ENCODE measurements around the gene CDH4.
"Not testable (repeated sequence)": the region's sequence is repeated elsewhere in the genome, so short reads cannot be mapped to it uniquely, and the experiment has no call there.

CDH4 gene

DNA sequence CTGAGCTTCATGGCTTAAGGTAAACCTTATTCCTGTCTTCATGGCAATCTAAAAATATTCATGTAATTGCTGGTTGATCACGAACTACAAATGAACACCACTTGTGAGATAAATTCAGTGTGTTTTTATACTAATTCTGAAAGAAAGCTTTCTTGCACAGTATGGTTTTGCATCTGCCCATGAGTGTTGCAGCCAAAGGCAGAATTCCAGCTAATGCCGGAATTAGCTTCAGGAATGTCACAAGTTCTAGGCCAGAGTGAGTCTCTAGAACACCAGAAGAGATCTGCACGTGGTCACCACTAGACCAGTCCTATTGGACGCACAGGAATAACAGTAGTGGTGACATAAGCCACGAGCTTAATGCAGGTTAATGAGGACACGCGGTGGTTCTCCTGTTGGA is 223.7 kb downstream of the CDH4 start:
- no peak overlapping the region for H3K4me3 ChIP-seq (replicated peaks in 1 of 2; ENCODE audit: low read depth in 2 of 2, low read length in 2 of 2)
- TF ChIP-seq, protein P1, sequence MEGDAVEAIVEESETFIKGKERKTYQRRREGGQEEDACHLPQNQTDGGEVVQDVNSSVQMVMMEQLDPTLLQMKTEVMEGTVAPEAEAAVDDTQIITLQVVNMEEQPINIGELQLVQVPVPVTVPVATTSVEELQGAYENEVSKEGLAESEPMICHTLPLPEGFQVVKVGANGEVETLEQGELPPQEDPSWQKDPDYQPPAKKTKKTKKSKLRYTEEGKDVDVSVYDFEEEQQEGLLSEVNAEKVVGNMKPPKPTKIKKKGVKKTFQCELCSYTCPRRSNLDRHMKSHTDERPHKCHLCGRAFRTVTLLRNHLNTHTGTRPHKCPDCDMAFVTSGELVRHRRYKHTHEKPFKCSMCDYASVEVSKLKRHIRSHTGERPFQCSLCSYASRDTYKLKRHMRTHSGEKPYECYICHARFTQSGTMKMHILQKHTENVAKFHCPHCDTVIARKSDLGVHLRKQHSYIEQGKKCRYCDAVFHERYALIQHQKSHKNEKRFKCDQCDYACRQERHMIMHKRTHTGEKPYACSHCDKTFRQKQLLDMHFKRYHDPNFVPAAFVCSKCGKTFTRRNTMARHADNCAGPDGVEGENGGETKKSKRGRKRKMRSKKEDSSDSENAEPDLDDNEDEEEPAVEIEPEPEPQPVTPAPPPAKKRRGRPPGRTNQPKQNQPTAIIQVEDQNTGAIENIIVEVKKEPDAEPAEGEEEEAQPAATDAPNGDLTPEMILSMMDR (IDR thresholded peaks at IDR 0.05; ENCODE audit: low read depth, low read length), result no peak
- no peak for DNase-seq (ENCODE audit: low read depth in 2 of 2)

DNA sequence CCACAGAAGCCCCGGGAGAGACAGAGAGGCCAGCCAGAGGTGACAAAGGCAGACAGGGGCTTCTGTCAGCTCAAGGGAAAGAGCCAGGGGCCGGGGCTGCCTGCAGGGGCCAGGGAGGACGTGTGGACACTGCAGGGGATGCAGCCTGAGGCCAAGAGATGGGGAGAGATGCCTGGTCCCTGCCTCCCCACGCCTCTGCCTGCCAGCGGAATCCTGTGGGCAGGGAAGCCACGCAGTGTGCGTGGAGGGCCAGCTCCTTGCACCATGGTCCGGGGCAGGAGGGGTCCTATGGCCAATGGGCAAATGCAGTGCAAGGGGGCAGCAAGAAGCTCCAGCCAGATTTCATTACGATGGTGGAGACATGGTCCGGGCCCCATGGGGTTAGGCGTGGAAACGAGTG is 224.9 kb downstream of the CDH4 start:
- no peak overlapping the region for H3K4me3 ChIP-seq (replicated peaks in 1 of 2; ENCODE audit: low read depth in 2 of 2, low read length in 2 of 2)
- DNase-seq (ENCODE audit: low read depth in 2 of 2), result no peak
- TF ChIP-seq, protein P1 (IDR thresholded peaks at IDR 0.05; ENCODE audit: low read depth, low read length), result no peak

DNA sequence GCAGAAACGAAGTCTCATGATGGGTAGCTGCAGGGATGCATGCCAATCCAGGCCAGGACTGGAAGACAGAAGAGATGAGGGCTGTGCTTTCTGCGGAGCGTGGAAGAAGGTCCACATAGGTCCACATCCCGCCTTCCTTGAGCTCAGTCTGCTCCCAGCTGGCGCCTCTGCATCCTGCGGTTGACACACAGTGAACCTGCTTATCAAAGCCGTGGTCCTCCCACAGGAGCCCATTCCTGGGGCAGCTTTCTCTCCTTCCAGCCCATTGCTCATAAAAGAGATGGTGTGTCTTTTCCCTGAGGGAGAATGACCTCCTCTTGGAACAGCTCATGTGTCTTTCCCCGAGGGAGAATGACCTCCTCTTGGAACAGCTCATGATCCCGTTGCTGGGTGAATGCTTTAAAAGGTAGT is 225.4 kb downstream of the CDH4 start:
- no peak overlapping the region for H3K4me3 ChIP-seq (replicated peaks in 1 of 2; ENCODE audit: low read depth in 2 of 2, low read length in 2 of 2)
- TF ChIP-seq, protein P1 (IDR thresholded peaks at IDR 0.05; ENCODE audit: low read depth, low read length), result no peak
- no peak for DNase-seq (ENCODE audit: low read depth in 2 of 2)

DNA sequence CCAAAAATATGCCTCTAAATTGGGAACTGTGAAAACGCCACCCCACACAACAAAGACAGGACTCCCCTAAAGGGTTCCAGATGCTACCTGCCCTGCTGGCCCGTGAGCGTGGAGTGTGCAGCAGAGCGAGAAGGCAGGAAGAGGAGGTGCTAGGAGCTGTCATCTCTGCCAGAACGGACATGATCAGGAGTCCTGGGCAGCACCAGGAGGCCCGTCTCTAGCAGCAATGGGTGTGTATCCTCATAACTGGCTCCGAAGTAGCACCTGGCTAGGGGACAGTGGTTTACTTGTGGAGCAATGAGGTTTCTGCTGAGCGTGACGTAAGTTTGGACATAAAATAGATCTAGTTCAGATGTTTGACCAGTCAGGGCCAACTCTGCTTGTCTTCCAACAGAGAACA is 226.0 kb downstream of the CDH4 start:
- TF ChIP-seq, protein P1 (IDR thresholded peaks at IDR 0.05; ENCODE audit: low read depth, low read length), result no peak
- no peak for DNase-seq (ENCODE audit: low read depth in 2 of 2)
- no peak overlapping the region for H3K4me3 ChIP-seq (replicated peaks in 1 of 2; ENCODE audit: low read depth in 2 of 2, low read length in 2 of 2)

DNA sequence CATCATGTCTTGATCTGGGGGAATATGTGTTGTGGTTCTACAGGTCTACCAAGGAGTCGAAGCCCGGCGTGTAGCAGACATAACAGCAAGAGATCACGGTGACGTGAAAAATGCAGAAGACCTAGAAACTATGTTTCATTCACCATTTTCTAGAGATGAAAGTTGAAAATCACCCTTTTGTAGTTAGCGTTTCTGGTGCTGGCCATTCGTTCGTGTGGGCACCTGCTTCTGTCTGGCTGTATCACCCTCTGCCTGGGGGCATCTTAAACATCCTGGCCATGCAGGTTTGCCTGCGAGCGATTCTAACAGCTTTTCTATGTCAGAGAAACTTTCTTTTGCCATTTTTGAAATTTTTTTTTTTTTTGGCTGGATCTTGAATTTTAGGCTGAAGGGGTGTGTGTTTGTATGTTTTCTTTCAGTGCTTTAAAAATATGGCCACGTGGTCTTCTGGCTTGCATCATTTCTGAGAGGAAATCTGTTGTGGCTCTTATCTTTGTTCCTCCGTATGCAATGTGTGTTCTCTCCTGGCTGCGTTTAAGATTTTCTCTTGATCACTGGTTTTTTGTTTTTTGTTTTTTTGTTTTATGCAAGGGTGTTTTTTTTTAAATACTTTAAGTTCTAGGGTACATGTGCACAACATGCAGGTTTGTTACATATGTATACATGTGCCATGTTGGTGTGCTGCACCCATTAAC is 226.7 kb downstream of the CDH4 start:
- DNase-seq (ENCODE audit: low read depth in 2 of 2), result no peak
- no peak overlapping the region for H3K4me3 ChIP-seq (replicated peaks in 1 of 2; ENCODE audit: low read depth in 2 of 2, low read length in 2 of 2)
- TF ChIP-seq, protein P1 (IDR thresholded peaks at IDR 0.05; ENCODE audit: low read depth, low read length), result no peak

DNA sequence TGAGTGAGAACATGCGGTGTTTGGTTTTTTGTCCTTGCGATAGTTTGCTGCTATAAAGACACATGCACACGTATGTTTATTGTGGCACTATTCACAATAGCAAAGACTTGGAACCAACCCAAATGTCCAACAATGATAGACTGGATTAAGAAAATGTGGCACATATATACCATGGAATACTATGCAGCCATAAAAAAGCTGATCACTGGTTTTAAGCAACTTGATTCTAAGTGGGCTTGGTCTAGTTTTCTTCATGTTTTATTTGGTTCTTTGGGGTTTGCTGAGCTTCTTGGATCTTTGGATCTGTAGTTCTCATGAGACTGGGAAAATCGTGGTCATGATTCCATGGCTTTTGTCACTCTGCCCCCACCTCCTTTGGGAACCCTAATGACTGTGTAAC is 227.4 kb downstream of the CDH4 start:
- H3K4me3 ChIP-seq (replicated peaks in 1 of 2; ENCODE audit: low read depth in 2 of 2, low read length in 2 of 2); DNase-seq (ENCODE audit: low read depth in 2 of 2): not testable (repeated sequence)

DNA sequence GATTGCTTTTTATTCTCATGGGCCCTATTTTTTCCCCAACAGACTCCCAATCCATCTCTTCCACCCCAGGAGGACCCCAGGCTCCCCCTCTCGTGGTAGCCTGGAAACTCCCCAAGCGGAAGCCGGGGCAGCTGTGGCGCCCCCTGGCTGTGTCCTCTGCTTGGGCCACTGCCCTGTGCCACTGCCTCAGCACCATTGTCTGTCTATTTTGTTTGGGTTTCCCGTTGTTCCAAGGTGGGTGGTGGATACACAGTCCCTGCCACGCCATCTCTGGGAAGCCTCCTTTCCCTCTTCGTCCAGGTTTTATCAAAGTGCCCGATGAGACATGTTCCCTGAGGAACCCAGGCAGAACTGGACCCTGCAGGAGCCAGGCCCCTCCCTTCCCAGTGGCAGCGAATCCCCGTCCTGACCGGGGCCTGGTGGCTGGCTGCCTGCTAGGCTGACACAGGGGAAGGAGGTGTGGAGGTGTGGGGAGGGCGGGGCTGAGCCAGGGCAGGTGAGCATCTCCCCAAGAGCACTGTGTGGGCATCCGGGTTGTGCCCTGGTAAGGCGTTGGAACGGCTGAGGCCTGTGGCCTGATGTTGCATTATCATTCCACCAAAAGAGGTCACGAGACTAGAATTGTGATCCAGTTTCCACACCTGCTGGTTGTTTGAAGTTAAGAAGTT is 228.2 kb downstream of the CDH4 start:
- TF ChIP-seq, protein P1 (IDR thresholded peaks at IDR 0.05; ENCODE audit: low read depth, low read length), result no peak
- no peak overlapping the region for H3K4me3 ChIP-seq (replicated peaks in 1 of 2; ENCODE audit: low read depth in 2 of 2, low read length in 2 of 2)
- DNase-seq (ENCODE audit: low read depth in 2 of 2), result no peak
